GM19438 (cell line): Measurements from ENCODE around the gene SLC47A1.
A peak's percentile ranks its signal among the peaks of the same experiment; 100 is the strongest.
"Not testable (repeated sequence)": the region's sequence is repeated elsewhere in the genome, so short reads cannot be mapped to it uniquely, and the experiment has no call there.

Experiments used
- ATAC-seq: cut with Tn5 transposase; IDR thresholded peaks from one replicate; pipeline ENCODE4 v1.9.1; 2021; ENCODE audit warnings: low read depth; ENCODE audit not compliant: unreplicated experiment

Gene SLC47A1

DNA sequence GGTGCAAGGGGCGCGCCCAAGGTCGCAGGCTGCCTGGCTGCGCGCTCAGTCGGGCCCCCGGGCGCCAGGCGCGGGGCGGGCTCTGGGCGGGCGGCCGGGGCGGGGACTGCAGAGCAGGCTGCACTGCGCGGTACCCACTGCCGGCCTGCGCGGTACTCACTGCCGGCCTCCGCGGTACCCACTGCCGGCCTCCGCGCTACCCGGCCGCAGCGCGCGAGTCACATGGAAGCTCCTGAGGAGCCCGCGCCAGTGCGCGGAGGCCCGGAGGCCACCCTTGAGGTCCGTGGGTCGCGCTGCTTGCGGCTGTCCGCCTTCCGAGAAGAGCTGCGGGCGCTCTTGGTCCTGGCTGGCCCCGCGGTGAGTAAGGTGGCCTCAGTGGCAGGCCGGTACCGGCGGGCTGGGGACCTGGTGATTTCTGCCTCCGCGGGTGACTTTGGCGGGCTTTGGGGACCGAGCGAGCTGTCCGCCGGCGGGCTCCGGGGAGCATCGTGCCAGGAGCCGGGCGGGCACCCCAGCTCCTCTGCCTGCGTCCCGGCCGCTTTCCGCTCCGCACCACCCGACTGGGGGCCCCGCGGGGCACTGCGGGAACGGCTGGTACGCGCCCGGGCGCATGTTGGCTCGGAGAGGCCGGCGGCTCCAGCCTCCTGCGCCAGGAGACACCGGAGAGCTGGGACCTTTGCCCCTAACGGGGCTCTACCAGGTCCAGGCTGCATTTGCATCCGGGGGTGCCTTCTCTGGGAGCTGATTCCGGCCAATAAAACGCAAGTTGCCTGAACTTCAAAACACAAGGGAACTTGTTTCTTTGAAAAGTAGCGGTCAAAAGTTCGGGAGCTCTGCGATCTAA lies at the start of gene SLC47A1:
SLC47A1 (plus strand) TSS at position 137 of the 844 bp plus-strand sequence; CDS start at position 223, 86 bp downstream.
- ATAC-seq, result no peak

DNA sequence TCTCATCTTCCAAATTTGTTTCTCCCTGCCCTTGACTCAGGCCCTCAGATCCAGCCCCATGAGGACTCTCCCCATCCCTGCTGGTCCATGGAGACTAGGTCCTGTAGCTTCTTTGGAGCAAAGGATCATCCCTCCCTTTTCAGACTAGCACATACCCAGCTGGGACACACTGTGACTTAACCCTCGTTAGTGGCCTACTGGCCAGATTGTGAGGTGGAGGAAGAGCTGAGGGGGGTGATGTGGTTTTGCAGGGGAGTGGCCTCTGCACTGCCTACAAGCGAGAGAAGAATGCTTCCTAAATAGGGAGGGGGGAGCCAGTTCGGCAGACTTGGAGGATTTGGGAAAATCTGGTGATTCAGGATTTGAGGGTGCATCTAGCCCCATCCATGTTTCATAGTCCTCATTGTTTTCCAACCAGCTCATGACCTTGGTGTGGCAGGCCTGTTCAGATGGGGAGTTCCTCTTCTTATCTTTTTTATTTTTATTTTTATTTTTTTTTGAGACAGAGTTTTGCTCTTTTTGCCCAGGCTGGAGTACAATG lies 47.8 kb upstream of the SLC47A1 start:
- ATAC-seq, result no peak

DNA sequence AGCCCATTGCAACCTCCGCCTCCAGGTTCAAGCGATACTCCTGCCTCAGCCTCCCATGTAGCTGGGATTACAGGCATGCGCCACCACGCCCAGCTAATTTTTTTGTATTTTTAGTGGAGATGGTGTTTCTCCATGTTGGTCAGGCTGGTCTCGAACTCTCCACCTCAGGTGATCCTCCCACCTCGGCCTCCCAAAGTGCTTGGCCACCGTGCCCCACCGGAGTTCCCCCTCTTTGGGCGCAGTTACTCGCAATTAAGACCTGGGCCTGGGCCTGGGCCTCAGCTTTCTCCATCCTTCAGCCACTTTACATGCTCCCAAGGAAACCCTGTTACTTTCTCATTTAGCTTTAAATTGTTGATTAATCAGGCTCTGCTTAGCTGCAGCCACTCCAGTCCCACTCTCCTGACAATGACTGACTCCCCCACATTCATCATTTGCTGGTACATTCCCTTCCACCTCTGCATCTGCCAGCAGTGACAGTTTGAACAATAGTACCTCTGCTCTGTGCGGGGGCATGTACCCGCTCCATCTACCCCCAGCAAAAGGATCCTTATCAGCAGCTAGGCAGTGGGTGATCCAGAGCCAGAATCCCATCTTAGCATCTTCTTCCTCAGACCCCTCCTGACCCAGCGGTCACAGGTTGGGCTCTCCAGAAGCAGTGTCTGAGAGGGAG lies 47.2 kb upstream of the SLC47A1 start:
- ATAC-seq, result no peak

DNA sequence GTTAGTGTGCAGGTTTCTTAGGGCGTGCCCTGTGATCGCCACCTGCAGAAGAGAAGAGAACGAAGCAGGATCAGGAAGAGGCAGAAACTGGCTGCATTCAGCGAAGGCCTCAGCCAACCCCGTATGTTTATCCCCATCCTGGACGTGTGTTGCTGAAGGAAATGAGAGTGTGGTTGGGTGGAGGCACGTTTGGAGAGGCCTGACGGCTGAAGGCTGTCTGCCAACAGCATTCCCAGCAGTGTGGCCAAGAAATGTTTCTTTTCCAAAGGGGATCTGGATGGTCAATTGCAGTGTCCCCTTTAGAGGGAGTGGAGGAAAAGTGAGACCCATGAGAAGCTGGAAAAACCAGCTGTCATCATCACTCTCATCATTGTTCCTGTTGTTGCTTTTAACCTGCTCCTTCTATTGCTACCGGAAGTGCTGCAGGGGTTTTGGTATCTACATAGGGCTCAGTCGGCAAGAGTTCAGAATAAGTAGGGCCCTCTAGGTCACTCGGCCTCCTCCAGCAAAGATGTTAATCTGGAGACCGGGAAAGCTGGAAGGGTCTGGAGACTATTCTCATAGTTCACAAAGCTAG lies 46.5 kb upstream of the SLC47A1 start:
- no peak for ATAC-seq

GRCh38 chr17:19492141-19492540 lies 41.5 kb upstream of the SLC47A1 start:
- ATAC-seq, result no peak

- no peak for ATAC-seq
Observed at GRCh38 chr17:19494961-19495806, 38.5 kb upstream of the SLC47A1 start.

- no peak for ATAC-seq
Observed at GRCh38 chr17:19495828-19496528, 37.7 kb upstream of the SLC47A1 start.

DNA sequence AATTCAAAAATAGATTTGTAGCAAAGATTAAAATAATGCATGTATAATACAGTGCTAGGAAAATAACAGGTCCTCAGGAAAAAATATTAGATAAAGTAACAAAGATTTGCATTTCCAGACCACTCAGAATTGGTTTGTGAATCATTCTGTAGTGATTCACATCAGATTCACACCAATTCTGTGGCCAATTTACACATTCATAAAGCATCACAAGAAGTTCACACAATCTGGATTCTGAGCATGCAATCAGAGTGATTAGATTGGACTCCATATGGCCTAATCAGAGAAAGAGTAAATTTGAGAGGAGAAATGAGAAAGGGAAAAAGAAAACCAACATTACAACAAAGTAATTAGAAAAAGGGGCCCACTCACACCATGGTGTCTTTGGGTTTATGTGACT lies 36.0 kb upstream of the SLC47A1 start:
- no peak for ATAC-seq

- ATAC-seq, result no peak
Observed at GRCh38 chr17:19501219-19501618, 32.4 kb upstream of the SLC47A1 start.

DNA sequence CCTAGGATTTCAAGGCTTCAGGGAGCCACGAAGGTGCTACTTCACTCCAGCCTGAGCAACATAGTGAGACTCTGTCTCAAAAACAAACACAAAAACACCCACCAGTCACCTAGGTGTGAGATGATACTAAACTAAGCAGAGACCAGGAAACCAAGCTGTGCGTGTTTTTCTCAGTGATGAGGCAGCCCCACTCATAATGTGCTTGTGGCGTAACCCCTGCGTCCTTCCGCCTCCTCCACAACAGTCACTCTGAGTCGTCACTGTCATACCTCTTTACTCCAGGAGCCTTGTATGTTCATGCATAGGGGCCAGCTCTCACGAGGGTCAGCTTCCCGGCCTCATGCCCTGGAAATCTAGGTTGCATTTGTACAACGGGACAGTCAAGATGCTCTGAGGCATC lies 31.1 kb upstream of the SLC47A1 start:
- no peak for ATAC-seq

DNA sequence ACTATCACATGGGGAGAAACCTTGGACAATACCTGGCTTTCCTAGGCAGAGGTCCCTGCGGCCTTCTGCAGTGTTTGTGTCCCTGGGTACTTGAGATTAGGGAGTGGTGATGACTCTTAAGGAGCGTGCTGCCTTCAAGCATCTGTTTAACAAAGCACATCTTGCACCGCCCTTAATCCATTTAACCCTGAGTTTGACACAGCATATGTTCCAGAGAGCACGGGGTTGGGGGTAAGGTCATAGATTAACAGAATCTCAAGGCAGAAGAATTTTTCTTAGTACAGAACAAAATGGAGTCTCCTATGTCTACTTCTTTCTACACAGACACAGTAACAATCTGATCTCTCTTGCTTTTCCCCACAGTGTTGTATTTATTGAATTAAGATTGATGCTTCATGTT lies 28.1 kb upstream of the SLC47A1 start:
- not testable (repeated sequence) for ATAC-seq

DNA sequence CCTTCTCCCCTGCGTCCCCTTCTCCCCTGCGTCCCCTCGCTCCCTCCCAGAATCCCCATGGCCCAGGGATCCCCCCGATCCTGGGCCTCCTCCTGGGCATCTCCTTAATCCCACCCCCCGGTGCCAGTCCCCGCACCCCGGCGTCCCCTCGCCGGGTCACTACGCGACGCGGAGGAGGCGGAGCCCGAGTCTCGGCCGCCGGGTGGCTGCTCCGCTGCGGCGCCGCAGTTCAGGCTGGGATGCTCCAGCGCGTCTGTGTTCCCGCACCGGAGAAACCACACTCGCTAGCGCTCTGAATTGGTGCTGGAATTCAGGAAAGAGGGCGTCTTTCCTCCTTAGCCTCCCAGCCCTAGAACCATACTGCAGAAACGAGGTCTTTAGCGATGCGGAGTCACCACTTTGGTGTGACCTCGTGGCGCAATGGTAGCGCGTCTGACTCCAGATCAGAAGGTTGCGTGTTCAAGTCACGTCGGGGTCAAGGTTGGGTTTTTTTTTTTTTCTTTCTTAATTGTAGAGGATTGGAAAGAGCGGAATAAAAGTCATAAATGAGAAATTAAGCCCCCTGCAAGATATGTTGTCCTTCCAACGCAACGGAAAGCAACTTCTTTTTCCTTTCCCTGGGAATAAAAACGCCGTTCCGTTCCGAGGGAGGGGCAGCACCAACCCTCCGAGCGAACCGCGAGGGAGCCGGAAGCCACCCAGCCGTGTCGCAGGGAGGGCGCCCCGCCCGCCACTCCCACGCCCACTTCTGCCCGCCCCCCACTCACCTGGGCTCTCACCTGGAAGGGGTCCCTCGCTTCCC lies 25.7 kb upstream of the SLC47A1 start:
- peak; percentile 66 for ATAC-seq

DNA sequence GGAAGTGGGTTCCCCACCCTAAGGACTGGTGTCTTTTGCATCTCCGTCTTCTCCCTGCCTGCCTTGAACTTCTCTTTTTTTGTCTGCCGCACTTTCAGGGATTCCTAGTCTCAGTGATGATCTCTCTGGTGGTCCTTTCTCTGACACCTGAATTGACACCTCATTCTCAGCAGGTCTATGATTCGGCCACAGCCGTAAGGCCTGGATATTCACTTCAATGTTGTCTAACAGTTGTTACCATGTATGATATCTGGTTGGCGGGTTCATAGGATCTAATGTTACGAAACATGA lies 25.1 kb upstream of the SLC47A1 start:
- ATAC-seq, result no peak

DNA sequence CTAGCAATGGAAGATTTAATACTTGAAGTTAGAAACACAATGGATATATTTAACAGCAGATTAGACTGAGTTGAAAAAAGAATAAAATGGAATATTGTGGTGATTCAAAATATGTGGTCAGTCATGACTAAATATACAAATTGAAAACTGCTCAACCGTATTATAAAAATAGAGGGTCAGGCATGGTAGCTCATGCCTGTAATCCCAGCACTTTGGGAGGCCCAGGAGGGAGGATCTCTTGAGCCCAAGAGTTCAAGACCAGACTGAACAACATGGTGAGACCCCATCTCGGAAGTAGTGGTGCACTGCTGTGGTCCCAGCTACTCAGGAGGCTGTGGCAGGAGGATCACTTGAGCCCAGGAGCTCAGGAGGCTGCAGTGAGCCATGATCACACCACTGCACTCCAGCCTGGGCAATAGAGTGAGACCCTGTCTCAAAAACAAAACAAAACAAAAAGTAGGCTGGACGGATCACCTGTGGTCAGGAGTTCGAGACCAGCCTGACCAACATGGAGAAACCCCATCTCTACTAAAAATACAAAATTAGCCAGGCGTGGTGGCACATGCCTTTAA lies 24.3 kb upstream of the SLC47A1 start:
- not testable (repeated sequence) for ATAC-seq

- ATAC-seq, result no peak
Observed at GRCh38 chr17:19510903-19511302, 22.8 kb upstream of the SLC47A1 start.

DNA sequence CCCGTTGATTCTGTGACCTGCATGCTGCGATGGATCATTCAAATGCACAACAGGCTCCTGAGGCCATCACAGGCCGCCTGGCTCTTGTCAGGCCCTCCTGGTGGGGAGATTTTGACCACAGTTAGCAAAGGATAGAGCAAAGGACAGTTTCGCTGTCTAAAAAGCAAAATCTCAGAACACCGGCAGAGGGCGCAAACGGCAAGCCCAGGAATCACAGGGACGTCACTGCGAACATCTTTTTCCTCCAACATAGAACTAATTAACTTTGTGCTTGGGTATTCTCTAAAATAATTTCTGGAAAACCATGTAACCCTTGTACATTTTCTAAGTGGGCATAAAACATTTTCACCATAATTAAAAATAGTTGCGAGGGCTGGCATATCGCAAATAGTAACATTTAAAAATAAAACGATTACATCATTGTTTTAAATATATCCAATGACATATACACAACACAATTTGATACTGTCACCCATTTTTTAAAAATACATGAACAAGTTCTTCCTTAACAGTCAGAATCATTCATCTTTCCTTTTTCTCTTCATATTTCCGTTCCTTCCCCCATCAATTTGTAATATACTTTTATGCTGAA lies 19.7 kb upstream of the SLC47A1 start:
- ATAC-seq, result no peak

DNA sequence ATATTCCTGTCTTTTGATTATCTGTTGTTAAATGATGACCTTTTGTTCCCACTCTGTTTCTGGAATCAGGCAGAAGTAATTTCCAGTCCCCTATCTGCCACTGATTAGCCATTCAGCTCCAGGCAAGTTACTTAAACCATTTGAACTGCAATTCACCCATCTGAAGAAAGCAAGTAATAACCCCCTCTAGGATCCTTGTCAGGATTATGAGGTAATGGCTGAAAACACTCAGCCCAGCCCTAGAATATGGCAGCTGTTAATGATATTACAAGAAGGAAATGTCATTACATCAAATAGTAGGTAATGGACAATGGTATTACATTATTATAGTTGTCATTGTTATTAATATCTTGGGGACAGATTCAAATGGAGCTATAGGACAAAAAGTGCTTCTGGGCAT lies 16.0 kb upstream of the SLC47A1 start:
- no peak for ATAC-seq
